HUES64 (cell line): ENCODE data around the gene ARHGEF40.

ENCODE experiments used
- H3K27ac ChIP-seq: 2 replicates; pipeline ENCODE4 v1.7.0; 2013; ENCODE audit warnings: low read depth, low read length, inconsistent platforms
- H3K27me3 ChIP-seq: 2 replicates; pipeline ENCODE4 v1.6.1; 2013; ENCODE audit warnings: mild to moderate bottlenecking, low read length; ENCODE audit not compliant: insufficient read depth
- H3K36me3 ChIP-seq: 2 replicates; pipeline ENCODE4 v1.6.1; 2013; ENCODE audit warnings: mild to moderate bottlenecking, low read length; ENCODE audit not compliant: insufficient read depth
- H3K4me1 ChIP-seq: 2 replicates; pipeline ENCODE4 v1.6.1; 2013; ENCODE audit warnings: mild to moderate bottlenecking, low read length, moderate library complexity; ENCODE audit not compliant: insufficient read depth
- H3K4me3 ChIP-seq: 2 replicates; pipeline ENCODE4 v1.5.1; 2013; ENCODE audit warnings: mild to moderate bottlenecking, low read length, moderate library complexity
- H3K9ac ChIP-seq: 2 replicates; pipeline ENCODE4 v1.6.1; 2013; ENCODE audit warnings: mild to moderate bottlenecking, low read depth, low read length
- H3K9me3 ChIP-seq: 2 replicates; pipeline ENCODE4 v1.6.1; 2013; ENCODE audit warnings: low read depth, low read length; ENCODE audit not compliant: insufficient read depth
- WGBS: fragments of 150-250, 120-280 bp; methylation state at CpG from one replicate; pipeline ENCODE4 v1.1.7; 2013; ENCODE audit warnings: missing lambda C conversion rate; 5-methylcytosine and 5-hydroxymethylcytosine counted together

ARHGEF40 gene

GRCh38 chr14:21088687-21089086 lies 18.6 kb downstream of the ARHGEF40 start:
- 94% methylated on average over 4 of the region's 4 CpGs for WGBS
- Histone ChIP-seq H3K4me1 (peaks cover 12% of the 10 kb centered on the region), H3K27me3 (no peaks in the 10 kb centered on the region), H3K4me3 (no peak overlapping the region), H3K9ac (no peak overlapping the region), H3K27ac (no peak overlapping the region), H3K36me3 (peaks cover 90% of the 10 kb centered on the region), H3K9me3 (no peaks in the 10 kb centered on the region)

- Histone ChIP-seq H3K27me3 (no peaks in the 10 kb centered on the region), H3K9ac (no peak overlapping the region), H3K36me3 (peaks cover 84% of the 10 kb centered on the region), H3K4me1 (peaks cover 15% of the 10 kb centered on the region), H3K27ac (no peak overlapping the region), H3K4me3 (no peak overlapping the region), H3K9me3 (no peaks in the 10 kb centered on the region)
- WGBS, result no CpG with 5 or more reads among the region's 1 CpG
These were observed 19.2 kb downstream of the ARHGEF40 start for GRCh38 chr14:21089271-21089670.

GRCh38 chr14:21089877-21090193 lies 19.7 kb downstream of the ARHGEF40 start:
- peaks cover 78% of the 10 kb centered on the region for H3K36me3 ChIP-seq
- 92% methylated on average over 5 of the region's 5 CpGs for WGBS

DNA sequence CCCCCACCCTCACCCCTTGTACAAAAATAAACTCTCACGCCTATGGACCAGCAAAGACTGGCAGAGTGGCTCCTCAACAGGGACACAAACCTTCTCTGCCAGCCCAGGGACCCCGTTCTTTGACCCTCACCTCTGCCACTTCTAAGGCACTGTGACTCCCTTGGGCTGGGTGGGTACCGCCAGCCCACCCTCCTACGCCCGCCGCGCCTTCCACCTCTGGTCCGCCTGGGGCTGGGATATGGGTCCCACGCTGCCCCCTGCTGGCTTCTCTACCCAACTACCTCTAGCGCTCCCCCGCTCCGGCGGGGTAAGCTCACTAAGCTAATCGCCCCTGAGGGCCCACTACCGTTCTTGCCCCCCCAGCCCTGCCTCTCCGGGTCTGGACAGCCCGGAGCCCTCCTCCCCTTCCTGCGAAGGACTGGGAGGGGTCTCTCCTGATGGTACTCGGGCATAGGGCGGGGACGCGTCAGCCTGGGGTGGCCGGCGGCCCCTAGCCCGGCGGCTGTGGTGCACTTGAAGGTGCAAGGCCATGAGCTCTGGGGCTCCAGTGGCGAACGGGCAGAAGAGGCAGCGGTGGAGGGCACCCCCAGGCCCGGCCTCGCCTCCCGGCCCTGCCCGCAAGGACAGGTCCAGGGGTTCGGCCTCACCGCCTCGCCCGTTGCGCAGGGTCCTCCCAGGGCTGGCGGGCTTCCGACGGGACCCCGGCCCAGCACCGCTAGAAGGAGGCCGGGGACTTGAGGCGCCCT lies 20.3 kb downstream of the ARHGEF40 start:
- no peak overlapping the region for H3K4me3 ChIP-seq
- no peak overlapping the region for H3K9ac ChIP-seq
- H3K4me1 ChIP-seq, result peaks cover 22% of the 10 kb centered on the region
- H3K27ac ChIP-seq, result peak overlapping the region; percentile 46; the same call in 1 of the 2 replicates
- WGBS, result 86% methylated on average over 45 of the region's 45 CpGs
- no peaks in the 10 kb centered on the region for H3K9me3 ChIP-seq
- H3K27me3 ChIP-seq, result no peaks in the 10 kb centered on the region
- H3K36me3 ChIP-seq, result peaks cover 73% of the 10 kb centered on the region

More at GRCh38 chr14:21089877-21090193, 19.7 kb downstream of the ARHGEF40 start:
- no peak overlapping the region for H3K27ac ChIP-seq
- no peaks in the 10 kb centered on the region for H3K27me3 ChIP-seq
- H3K4me3 ChIP-seq, result no peak overlapping the region
- H3K9ac ChIP-seq, result no peak overlapping the region
- H3K4me1 ChIP-seq, result peaks cover 17% of the 10 kb centered on the region
- H3K9me3 ChIP-seq, result no peaks in the 10 kb centered on the region

DNA sequence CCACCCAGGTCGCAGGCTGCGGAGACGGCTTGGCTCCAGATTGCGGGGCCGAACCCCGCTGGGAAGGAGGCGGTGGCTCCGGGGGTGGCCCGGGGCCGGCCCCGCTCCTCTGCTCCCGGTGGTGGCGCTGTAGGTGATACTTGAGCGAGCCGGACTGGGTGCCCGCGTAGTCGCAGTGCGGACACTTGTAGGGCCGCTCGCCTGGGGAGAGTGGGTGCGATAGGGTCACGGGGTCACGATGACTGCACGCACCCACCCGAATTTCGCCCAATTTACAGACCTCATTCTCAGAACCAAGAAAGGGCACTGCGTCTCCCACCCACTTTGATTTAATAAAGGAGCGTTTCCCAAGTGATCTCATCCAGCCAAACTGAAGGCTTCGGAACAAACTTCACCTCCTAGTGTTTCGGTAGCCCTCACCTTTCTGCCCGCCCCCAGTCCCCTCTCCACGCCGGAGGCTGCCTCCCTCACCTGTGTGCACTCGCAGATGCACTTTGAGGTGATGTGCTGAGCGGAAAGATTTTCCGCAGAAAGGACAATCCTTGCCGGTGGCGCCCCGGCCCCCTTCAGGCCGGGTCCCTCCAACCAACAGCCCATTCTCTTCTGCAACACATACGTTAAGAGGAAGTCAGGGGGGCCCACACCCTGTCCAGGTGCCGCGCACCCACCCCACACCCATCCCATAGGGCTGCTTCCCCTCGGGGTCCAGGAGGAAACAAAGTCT lies 21.0 kb downstream of the ARHGEF40 start:
- H3K4me1 ChIP-seq, result peaks cover 28% of the 10 kb centered on the region
- H3K4me3 ChIP-seq, result no peak overlapping the region
- no peak overlapping the region for H3K9ac ChIP-seq
- peak overlapping the region; percentile 46; the same call in 1 of the 2 replicates for H3K27ac ChIP-seq
- WGBS, result 96% methylated on average over 45 of the region's 45 CpGs
- H3K27me3 ChIP-seq, result no peaks in the 10 kb centered on the region
- H3K36me3 ChIP-seq, result peaks cover 65% of the 10 kb centered on the region
- H3K9me3 ChIP-seq, result no peaks in the 10 kb centered on the region

DNA sequence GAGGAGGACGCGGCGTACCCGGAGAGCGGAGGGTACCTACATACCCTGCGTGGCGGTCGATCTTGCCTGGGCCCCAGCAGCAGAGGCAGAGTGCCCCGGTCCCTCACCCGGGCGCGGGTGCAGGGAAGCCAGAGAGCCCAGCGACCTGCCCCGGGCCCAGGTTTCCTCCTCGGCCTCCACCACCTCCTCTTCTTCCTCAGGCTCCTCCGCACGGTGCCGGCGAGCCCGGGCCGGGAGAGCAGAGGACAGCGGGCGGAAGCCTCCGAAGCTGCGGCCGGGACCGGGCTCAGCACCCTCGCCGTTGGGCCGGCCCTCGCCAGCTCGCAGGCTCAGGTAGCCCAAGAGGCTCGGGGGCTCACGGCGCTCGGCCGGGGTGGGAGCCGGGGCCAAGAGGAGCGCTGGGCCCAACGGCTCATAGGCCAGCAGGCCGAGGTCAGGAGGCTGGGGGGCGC lies 21.7 kb downstream of the ARHGEF40 start:
- WGBS, result 95% methylated on average over 42 of the region's 42 CpGs
- Histone ChIP-seq H3K9ac (0 out of 2 replicates have a peak overlapping the region, but pooled peaks have one; percentile 8), H3K36me3 (peaks cover 58% of the 10 kb centered on the region), H3K4me1 (peaks cover 34% of the 10 kb centered on the region), H3K9me3 (no peaks in the 10 kb centered on the region), H3K4me3 (no peak overlapping the region), H3K27ac (peak overlapping the region; percentile 37; the same call in 1 of the 2 replicates), H3K27me3 (no peaks in the 10 kb centered on the region)

GRCh38 chr14:21092273-21093011 lies 22.3 kb downstream of the ARHGEF40 start:
- 70% methylated on average over 59 of the region's 59 CpGs for WGBS
- no peaks in the 10 kb centered on the region for H3K9me3 ChIP-seq
- no peaks in the 10 kb centered on the region for H3K27me3 ChIP-seq
- no peak overlapping the region for H3K4me3 ChIP-seq
- H3K36me3 ChIP-seq, result peaks cover 55% of the 10 kb centered on the region
- H3K9ac ChIP-seq, result peak overlapping the region; percentile 8; the same call in 1 of the 2 replicates
- peaks cover 38% of the 10 kb centered on the region for H3K4me1 ChIP-seq
- peak overlapping the region; percentile 37; the same call in 1 of the 2 replicates for H3K27ac ChIP-seq

GRCh38 chr14:21093018-21093417 lies 22.9 kb downstream of the ARHGEF40 start:
- Histone ChIP-seq H3K9ac (no peak overlapping the region; the same call in 1 of the 2 replicates), H3K9me3 (no peaks in the 10 kb centered on the region), H3K4me1 (peaks cover 38% of the 10 kb centered on the region), H3K36me3 (peaks cover 54% of the 10 kb centered on the region), H3K27me3 (no peaks in the 10 kb centered on the region), H3K4me3 (no peak overlapping the region; the same call in 1 of the 2 replicates), H3K27ac (0 out of 2 replicates have a peak overlapping the region, but pooled peaks have one; percentile 3)
- WGBS, result 86% methylated on average over 36 of the region's 36 CpGs

DNA sequence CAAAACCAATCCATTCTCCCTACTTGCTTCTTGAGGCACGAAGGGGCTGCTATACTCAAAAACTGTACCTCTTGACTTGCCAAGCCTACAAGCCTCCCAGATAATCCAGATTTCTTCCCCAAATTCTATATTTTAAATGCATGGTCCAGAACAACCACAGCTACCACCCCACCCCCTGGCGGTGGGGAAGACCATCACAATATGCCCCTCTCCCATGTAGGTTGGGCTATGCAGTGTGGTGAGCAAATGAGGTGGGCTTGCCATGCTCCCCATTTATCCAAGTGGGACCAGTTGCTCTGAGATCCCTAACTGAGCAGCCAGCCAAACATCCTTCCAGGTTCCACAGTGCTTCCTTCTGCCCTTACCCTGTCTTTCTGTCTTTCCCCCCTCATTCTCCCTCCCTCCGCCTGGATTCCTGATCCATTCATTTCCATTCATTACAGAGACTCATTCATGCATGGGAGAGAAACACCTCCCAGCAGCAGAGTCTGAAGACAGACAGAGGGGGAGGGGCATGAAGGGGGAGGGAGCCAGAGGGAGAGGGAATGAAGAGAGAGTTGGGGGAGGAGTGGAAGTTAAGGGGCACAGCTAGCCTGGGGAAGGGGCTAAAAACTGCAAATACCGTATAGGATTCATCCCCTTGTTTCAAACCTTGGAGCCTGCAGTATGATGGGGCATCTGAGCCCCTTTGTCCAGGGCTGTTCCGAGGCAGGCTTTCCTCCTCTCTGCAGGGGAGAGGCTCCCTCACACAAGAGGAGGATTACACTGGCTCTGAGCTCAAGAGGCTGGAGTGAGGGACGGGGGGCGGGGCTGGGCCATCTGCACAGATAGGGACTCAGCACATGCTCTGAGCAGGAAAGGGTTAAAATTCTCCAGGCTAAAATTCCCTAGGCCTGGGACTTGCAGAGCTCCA lies 23.9 kb downstream of the ARHGEF40 start:
- H3K27ac ChIP-seq, result peak overlapping the region; percentile 92
- peaks cover 40% of the 10 kb centered on the region for H3K4me1 ChIP-seq
- peak overlapping the region; percentile 55 for H3K4me3 ChIP-seq
- H3K9ac ChIP-seq, result peak overlapping the region; percentile 74
- WGBS, result 10% methylated on average over 6 of the region's 7 CpGs
- no peaks in the 10 kb centered on the region for H3K27me3 ChIP-seq
- H3K9me3 ChIP-seq, result no peaks in the 10 kb centered on the region
- peaks cover 44% of the 10 kb centered on the region for H3K36me3 ChIP-seq
